HG03045 (cell line): ENCODE data around the gene GLIPR1.
"Not testable (repeated sequence)": the region's sequence is repeated elsewhere in the genome, so short reads cannot be mapped to it uniquely, and the experiment has no call there.

Experiments used
- ATAC-seq: cut with Tn5 transposase; IDR thresholded peaks from one replicate; pipeline ENCODE4 v1.9.1; 2021; ENCODE audit warnings: mild to moderate bottlenecking, moderate library complexity; ENCODE audit not compliant: unreplicated experiment

GLIPR1 gene

GRCh38 chr12:75471902-75472890, 8.4 kb upstream of the GLIPR1 start:
- no peak for ATAC-seq

GRCh38 chr12:75474116-75474515, 6.4 kb upstream of the GLIPR1 start:
- no peak for ATAC-seq

GRCh38 chr12:75476071-75476470, 4.5 kb upstream of the GLIPR1 start:
- ATAC-seq: no peak

GRCh38 chr12:75477137-75477536, 3.4 kb upstream of the GLIPR1 start:
- ATAC-seq: no peak

GRCh38 chr12:75478116-75478794, 2.3 kb upstream of the GLIPR1 start:
- peak; percentile 31 for ATAC-seq

GRCh38 chr12:75479963-75480461, 543 bp upstream of the GLIPR1 start:
- ATAC-seq: peak; percentile 30

- ATAC-seq: peak; percentile 15
Observed at GRCh38 chr12:75481013-75481705, 604 bp downstream of the GLIPR1 start.

- ATAC-seq: no peak
Observed at GRCh38 chr12:75481774-75482173, 1.2 kb downstream of the GLIPR1 start.

- no peak for ATAC-seq
Observed at GRCh38 chr12:75482646-75483045, 2.1 kb downstream of the GLIPR1 start.

GRCh38 chr12:75483431-75483830, 2.9 kb downstream of the GLIPR1 start:
- ATAC-seq: no peak

GRCh38 chr12:75484450-75484849, 3.9 kb downstream of the GLIPR1 start:
- not testable (repeated sequence) for ATAC-seq

GRCh38 chr12:75487308-75487707, 6.8 kb downstream of the GLIPR1 start:
- no peak for ATAC-seq

GRCh38 chr12:75488553-75488952, 8.0 kb downstream of the GLIPR1 start:
- peak; percentile 53 for ATAC-seq

GRCh38 chr12:75489187-75489586, 8.6 kb downstream of the GLIPR1 start:
- no peak for ATAC-seq

- peak; percentile 57 for ATAC-seq
Observed at GRCh38 chr12:75489613-75490210, 9.2 kb downstream of the GLIPR1 start.

- ATAC-seq: no peak
Observed at GRCh38 chr12:75491169-75491568, 10.6 kb downstream of the GLIPR1 start.

GRCh38 chr12:75503459-75503858, 22.9 kb downstream of the GLIPR1 start:
- no peak for ATAC-seq

- ATAC-seq: no peak
Observed at GRCh38 chr12:75503866-75504265, 23.3 kb downstream of the GLIPR1 start.

GRCh38 chr12:75505706-75506312, 25.3 kb downstream of the GLIPR1 start:
- ATAC-seq: no peak

GRCh38 chr12:75507086-75507485, 26.5 kb downstream of the GLIPR1 start:
- ATAC-seq: no peak
